Omental fat pad (tissue), 4 donors: ENCODE data around the gene BICD1. TPM values are rescaled to one million over a fixed set of nuclear protein-coding genes. Genes with fewer than 3 reads are reported as not detected.

Source experiments
- ATAC-seq: fragments of 150-250 bp; one replicate; pipeline ENCODE4 v1.9.1; 2016; ENCODE audit warnings: mild to moderate bottlenecking, moderate library complexity; ENCODE audit not compliant: low FRiP score
- DNase-seq: peaks from one replicate; pipeline ENCODE4 v3.0.0-alpha.2; 2019; ENCODE audit warnings: low spot score
- total RNA-seq, 4 donors: library from RNA; depleted of rRNA; stranded (reverse); fragments of >200 nt; gene quantifications; one replicate each; pipeline ENCODE4 v1.1.0, GENCODE V29; 2016
- TF ChIP-seq, protein P1 (sequence below), 3 donors: fragments of 450-650 bp; IDR thresholded peaks; one replicate each; pipeline ENCODE4 v1.5.1; 2016 to 2017; ENCODE audit warnings: antibody characterized with exemption in 3 of 3, mild to moderate bottlenecking in 3 of 3, moderate library complexity in 2 of 3

BICD1 gene
- total RNA-seq, 4 donors from 2014 or later = 8.0 to 19.2 (median 9.1) TPM

DNA sequence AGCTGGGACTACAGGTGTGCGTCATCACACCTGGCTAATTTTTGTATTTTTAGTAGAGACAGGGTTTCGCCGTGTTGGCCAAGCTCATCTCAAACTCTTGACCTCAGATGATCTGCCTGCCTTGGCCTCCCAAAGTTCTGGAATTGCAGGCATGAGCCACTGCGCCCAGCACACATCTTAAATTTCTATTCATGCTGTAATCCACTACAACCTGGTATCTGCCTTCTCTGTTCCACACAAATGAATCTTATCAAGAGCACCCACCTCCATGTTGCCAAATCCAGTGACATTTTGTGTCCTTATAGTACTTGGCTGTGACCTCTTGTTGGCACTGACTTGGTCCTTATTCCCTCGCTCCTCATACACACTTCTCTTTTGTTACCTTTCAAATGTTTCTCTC, 5.8 kb upstream of the BICD1 start:
- DNase-seq = no peak
- TF ChIP-seq, protein P1, sequence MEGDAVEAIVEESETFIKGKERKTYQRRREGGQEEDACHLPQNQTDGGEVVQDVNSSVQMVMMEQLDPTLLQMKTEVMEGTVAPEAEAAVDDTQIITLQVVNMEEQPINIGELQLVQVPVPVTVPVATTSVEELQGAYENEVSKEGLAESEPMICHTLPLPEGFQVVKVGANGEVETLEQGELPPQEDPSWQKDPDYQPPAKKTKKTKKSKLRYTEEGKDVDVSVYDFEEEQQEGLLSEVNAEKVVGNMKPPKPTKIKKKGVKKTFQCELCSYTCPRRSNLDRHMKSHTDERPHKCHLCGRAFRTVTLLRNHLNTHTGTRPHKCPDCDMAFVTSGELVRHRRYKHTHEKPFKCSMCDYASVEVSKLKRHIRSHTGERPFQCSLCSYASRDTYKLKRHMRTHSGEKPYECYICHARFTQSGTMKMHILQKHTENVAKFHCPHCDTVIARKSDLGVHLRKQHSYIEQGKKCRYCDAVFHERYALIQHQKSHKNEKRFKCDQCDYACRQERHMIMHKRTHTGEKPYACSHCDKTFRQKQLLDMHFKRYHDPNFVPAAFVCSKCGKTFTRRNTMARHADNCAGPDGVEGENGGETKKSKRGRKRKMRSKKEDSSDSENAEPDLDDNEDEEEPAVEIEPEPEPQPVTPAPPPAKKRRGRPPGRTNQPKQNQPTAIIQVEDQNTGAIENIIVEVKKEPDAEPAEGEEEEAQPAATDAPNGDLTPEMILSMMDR (IDR thresholded peaks at IDR 0.05) = no peak
- ATAC-seq = no peak

DNA sequence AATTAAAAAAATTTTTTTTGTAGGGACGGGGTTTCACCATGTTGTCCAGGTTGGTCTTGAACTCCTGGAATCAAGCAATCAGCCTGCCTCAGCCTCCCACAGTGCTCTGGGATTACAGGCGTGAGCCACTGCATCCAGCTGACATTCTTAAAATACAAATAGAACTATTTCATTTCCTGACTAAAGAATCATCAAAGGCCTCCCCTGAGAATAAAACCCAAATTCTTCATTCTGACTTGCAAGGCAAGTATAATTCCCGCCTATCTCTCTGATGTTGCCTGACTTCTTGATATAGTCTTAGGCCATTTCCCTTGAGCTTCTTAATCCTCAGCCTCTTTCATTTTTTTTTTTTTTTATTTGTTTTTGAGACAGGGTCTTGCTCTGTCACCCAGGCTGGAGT, 4.4 kb upstream of the BICD1 start:
- DNase-seq = no peak
- no peak for ATAC-seq
- TF ChIP-seq, protein P1 (IDR thresholded peaks at IDR 0.05) = no peak

DNA sequence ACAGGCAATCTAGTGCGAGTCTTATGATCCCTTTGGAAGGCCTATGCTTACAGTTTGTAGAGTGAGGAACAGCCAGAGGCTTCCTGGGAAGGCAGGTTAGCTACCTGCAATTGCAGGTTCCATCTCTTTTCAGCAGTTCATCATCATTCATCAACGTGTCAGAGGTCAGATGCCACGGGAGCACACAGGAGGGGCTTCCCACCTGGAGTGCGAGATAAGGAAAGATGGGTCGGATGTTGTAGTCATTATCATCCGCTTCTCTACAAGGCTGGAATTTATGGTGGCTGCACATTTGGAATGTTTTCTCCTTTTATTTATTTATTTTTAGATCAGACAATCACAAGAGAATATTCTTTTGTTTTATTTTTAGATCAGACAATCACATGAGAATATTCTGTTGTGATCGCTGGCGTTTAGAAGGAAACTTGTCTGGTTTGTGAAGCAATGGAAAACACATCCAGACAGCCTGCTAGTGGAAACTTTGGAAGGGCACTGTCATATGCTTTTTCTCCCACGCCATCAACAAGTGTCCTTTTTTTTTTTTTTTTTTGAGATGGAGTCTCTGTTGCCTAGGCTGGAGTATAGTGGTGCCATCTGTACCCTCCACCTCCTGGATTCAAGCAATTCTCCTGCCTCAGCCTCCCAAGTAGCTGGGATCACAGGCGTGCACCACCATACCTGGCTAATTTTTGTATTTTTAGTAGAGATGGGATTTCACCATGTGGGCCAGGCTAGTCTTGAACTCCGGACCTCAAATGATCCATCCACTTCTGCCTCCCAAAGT, 1.9 kb upstream of the BICD1 start:
- ATAC-seq (no peak), DNase-seq (no peak)
- TF ChIP-seq, protein P1 (IDR thresholded peaks at IDR 0.05) = no peak

DNA sequence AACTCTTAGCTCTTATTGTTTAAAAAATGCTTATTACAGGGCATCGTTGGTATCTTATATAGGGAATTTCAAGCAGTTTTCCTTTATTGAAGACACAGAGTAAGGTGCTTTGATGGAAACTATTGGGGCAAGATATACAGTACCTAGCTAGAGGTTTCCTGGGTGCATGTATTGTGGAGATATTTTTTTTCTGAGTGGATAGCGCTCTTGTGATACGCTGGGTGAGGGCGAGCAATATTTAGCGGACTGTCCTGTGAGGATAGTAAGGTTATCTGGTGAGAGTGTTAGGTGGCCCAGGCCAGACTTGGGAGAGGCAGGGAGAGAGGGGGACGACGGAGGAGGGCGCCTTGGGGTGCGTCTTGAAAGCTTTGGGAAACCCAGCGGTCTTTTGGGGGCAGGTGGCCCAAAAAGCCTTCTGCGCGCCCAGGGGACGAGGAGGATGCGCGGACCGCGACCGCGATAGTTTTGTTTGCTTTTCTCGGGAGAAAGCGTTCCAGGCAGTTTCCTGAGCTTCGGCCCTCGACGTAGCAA, 596 bp upstream of the BICD1 start:
- TF ChIP-seq, protein P1 (IDR thresholded peaks at IDR 0.05) = no peak
- ATAC-seq (no peak), DNase-seq (no peak)

DNA sequence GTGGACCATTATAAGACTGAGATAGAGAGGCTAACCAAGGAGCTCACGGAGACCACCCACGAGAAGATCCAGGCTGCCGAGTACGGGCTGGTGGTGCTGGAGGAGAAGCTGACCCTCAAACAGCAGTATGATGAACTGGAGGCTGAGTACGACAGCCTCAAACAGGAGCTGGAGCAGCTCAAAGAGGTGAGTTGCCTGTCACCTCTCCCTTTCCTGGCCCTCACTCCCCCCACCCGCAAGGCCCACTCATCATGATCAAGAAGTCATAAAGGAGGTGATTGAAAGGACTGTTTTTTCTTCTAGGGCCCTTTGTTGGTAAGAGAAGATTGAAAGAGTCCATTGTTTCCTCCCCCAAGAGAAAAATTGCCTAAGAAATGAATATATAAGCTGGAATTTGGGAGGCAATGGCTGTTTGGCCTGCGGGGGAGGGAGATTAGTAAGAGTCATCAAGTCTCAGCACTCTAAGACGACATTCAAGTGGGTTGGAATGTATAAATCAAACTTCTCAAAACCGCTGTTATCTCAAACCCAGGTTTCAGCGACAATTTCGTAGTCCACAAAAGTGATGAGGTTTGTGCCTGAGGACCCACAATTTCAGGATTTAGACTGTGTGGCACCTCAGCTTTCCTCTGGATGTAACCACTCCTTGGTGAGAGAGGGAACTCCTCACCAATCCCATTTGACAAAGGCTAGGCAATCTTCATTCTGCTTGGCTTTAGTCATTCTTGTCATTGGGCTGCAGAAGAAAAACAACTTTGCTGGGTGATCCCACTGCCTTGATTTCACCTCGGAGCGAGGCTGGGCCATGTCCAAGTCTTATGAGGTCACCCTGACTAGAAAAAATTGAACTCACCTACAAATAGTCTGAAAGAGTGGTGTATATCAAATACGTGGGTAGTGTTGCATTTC, 966 bp downstream of the BICD1 start:
- peak; percentile 49 for ATAC-seq
- no peak for DNase-seq

DNA sequence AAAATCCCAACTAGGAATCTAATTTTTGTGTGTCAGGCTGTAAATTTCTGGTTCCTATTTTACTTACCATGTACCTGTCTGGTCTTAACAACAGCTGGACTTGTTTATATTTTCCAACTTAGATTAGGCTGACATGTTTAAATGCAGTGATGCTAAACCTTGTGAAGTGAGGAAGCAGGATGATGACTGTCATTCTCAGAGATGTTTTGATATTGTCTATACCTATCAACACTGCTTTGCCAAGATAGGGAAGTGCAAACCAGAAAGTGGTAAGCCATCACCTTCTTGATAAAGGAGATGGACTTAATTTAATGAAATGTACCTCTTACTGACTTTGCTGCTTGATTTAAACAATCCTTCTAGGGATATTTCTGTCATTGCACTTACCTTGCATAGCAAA, 2.1 kb downstream of the BICD1 start:
- DNase-seq = no peak
- TF ChIP-seq, protein P1 (IDR thresholded peaks at IDR 0.05) = no peak
- no peak for ATAC-seq

More for the DNA sequence above, 966 bp downstream of the BICD1 start:
- TF ChIP-seq, protein P1 (IDR thresholded peaks at IDR 0.05) = no peak
